HCT116 (cell line): ENCODE results near the gene LCN2. TPM values are rescaled to one million over a fixed set of nuclear protein-coding genes. Genes with fewer than 3 reads are reported as not detected.
A peak's percentile ranks its signal among the peaks of the same experiment; 100 is the strongest.

Experiments
- ATAC-seq: fragments of 200-7000 bp; cut with Tn5 transposase; 2 replicates; pipeline ENCODE4 v1.9.1; 2020; ENCODE audit warnings: mild to moderate bottlenecking, moderate library complexity
- BruUV-seq: library from RNA; stranded (reverse); fragments of 400-500 nt; replicated peaks from 2 replicates; lab custom pipeline; 2021; lab: Mats Ljungman, UMichigan
- CTCF ChIA-PET: fragments of 300-600 bp; sonication (Branson Sonifier 250); formaldehyde crosslinking; loops from one replicate; lab custom pipeline; 2021; ENCODE audit warnings: antibody characterized with exemption; lab: Charles Lee
- POLR2A ChIA-PET: fragments of 300-600, 350-600 bp; sonication (Branson Sonifier 250); formaldehyde crosslinking; loops from one replicate; lab custom pipeline; 2021; ENCODE audit warnings: antibody characterized with exemption; lab: Charles Lee
- RAD21 ChIA-PET, 2 experiments: fragments of 300-600 bp; sonication (Branson Sonifier 250); formaldehyde crosslinking; loops; one replicate each; lab custom pipeline; 2023; ENCODE audit warnings: low total read pairs in 2 of 2; ENCODE audit not compliant: uncharacterized antibody in 2 of 2, unreplicated experiment in 2 of 2, low non-redundant PET in 1 of 2; lab: Charles Lee
- DNase-seq: peaks from one replicate; pipeline ENCODE4 v3.0.0-alpha.2; 2010; ENCODE audit warnings: low read depth, low spot score
- H2AFZ ChIP-seq: fragments of 200-600 bp; shearing (Covaris generic), sonication (generic); 2 replicates; pipeline ENCODE4 v1.6.1; 2017; ENCODE audit warnings: low read depth, mixed run types, mixed read lengths, antibody characterized with exemption, low read length; ENCODE audit not compliant: poor library complexity, severe bottlenecking
- H3K27ac ChIP-seq: 2 replicates; pipeline ENCODE4 v1.5.1; 2012; ENCODE audit warnings: low read depth, low read length
- H3K27me3 ChIP-seq: fragments of 200-600 bp; sonication (generic); 2 replicates; pipeline ENCODE4 v1.6.1; 2016; ENCODE audit warnings: mixed run types, low read length, mixed read lengths; ENCODE audit not compliant: insufficient read depth
- H3K36me3 ChIP-seq, 2 experiments: fragments of 200-500 bp in 1 of 2; fragments of 200-600 bp in 1 of 2; sonication (Bioruptor generic) in 1 of 2; sonication (generic) in 1 of 2; 2 replicates each; pipeline versions ENCODE4 v1.5.1 to v1.6.1; 2014 to 2016; ENCODE audit warnings: low read length in 2 of 2, inconsistent platforms in 1 of 2, mixed read lengths in 1 of 2, mixed run types in 1 of 2; ENCODE audit not compliant: insufficient read depth in 2 of 2, control insufficient read depth in 1 of 2
- H3K4me1 ChIP-seq, 2 experiments: fragments of 200-600 bp in 1 of 2; sonication (generic) in 1 of 2; 2 replicates each; pipeline versions ENCODE4 v1.5.1 to v1.6.1; 2012 to 2017; ENCODE audit warnings: low read length in 2 of 2, inconsistent platforms in 1 of 2, mild to moderate bottlenecking in 1 of 2, mixed read lengths in 1 of 2, mixed run types in 1 of 2, moderate library complexity in 1 of 2; ENCODE audit not compliant: insufficient read depth in 2 of 2, control insufficient read depth in 1 of 2
- H3K4me2 ChIP-seq: fragments of 200-600 bp; sonication (generic); 2 replicates; pipeline ENCODE4 v1.6.1; 2017; ENCODE audit warnings: mixed run types, low read length, mixed read lengths
- H3K4me3 ChIP-seq, 2 experiments: fragments of 200-600 bp in 1 of 2; sonication (generic) in 1 of 2; replicated peaks in 1 of 2; 2 replicates each; pipeline ENCODE4 v1.5.1; 2011 to 2016; ENCODE audit warnings: low read length in 2 of 2, control low read depth in 1 of 2, low read depth in 1 of 2, mild to moderate bottlenecking in 1 of 2, mixed read lengths in 1 of 2, mixed run types in 1 of 2
- H3K79me2 ChIP-seq: fragments of 200-600 bp; sonication (generic); 2 replicates; pipeline ENCODE4 v1.6.1; 2017; ENCODE audit warnings: mild to moderate bottlenecking, mixed run types, low read length, moderate library complexity, mixed read lengths; ENCODE audit not compliant: insufficient read depth
- H3K9ac ChIP-seq: fragments of 200-600 bp; sonication (generic); 2 replicates; pipeline ENCODE4 v1.6.1; 2016; ENCODE audit warnings: low read length, mixed read lengths
- H3K9me2 ChIP-seq: fragments of 200-600 bp; sonication (generic), shearing (Covaris generic); 2 replicates; pipeline ENCODE4 v1.6.1; 2017; ENCODE audit warnings: mixed run types, mild to moderate bottlenecking, moderate library complexity; ENCODE audit not compliant: insufficient read depth
- H3K9me3 ChIP-seq, 2 experiments: fragments of 200-500 bp in 1 of 2; fragments of 200-600 bp in 1 of 2; sonication (Bioruptor generic) in 1 of 2; sonication (generic) in 1 of 2; 2 replicates each; pipeline ENCODE4 v1.6.1; 2014 to 2017; ENCODE audit warnings: low read length in 2 of 2, mixed read lengths in 2 of 2, inconsistent platforms in 1 of 2, low read depth in 1 of 2, mild to moderate bottlenecking in 1 of 2, mixed run types in 1 of 2, moderate library complexity in 1 of 2; ENCODE audit not compliant: control insufficient read depth in 1 of 2, insufficient read depth in 1 of 2
- H4K20me1 ChIP-seq: fragments of 200-600 bp; sonication (generic), shearing (Covaris generic); 2 replicates; pipeline ENCODE4 v1.6.1; 2017; ENCODE audit warnings: mixed run types, mild to moderate bottlenecking, moderate library complexity; ENCODE audit not compliant: insufficient read depth
- CEBPB ChIP-seq: IDR thresholded peaks from 2 replicates; pipeline ENCODE4 v1.6.1; 2012; ENCODE audit warnings: low read depth
- EGR1 ChIP-seq: IDR thresholded peaks from 2 replicates; pipeline ENCODE4 v1.6.1; 2012; ENCODE audit warnings: low read depth
- ELF1 ChIP-seq: IDR thresholded peaks from 2 replicates; pipeline ENCODE4 v1.6.1; 2012; ENCODE audit warnings: low read depth, borderline replicate concordance
- EZH2 ChIP-seq: fragments of 200-600 bp; sonication (generic); IDR thresholded peaks from 2 replicates; pipeline ENCODE4 v1.6.1; 2017; ENCODE audit warnings: antibody characterized with exemption, mixed run types
- FOSL1 ChIP-seq: IDR thresholded peaks from 2 replicates; pipeline ENCODE4 v1.6.1; 2012; ENCODE audit warnings: low read depth
- MAX ChIP-seq: IDR thresholded peaks from 2 replicates; pipeline ENCODE4 v1.6.1; 2012
- YY1 ChIP-seq: IDR thresholded peaks from 2 replicates; pipeline ENCODE4 v1.6.1; 2011; ENCODE audit warnings: low read length, low read depth, moderate library complexity, mild to moderate bottlenecking; ENCODE audit not compliant: insufficient replicate concordance; ENCODE audit errors: extremely low read depth
- ZBTB33 ChIP-seq: IDR thresholded peaks from 2 replicates; pipeline ENCODE4 v1.6.1; 2011; ENCODE audit warnings: mild to moderate bottlenecking, low read length, moderate library complexity; ENCODE audit not compliant: insufficient replicate concordance; ENCODE audit errors: extremely low read depth
- ZFX ChIP-seq: fragments of 450-650 bp; IDR thresholded peaks from 2 replicates; pipeline ENCODE4 v1.6.1; 2017
- ZNF274 ChIP-seq: fragments of 200-500 bp; sonication (Bioruptor generic); IDR thresholded peaks from 2 replicates; pipeline ENCODE4 v1.6.1; 2014; ENCODE audit warnings: mild to moderate bottlenecking, low read depth, low read length, inconsistent platforms
- intact Hi-C: fragments of 100-400 bp; cut with micrococcal nuclease; formaldehyde crosslinking; loops from 2 replicates; pipeline ENCODE4 v1.10.0; 2022
- total RNA-seq: library from RNA; stranded (reverse); gene quantifications from one replicate; pipeline ENCODE4 v1.2.1, GENCODE V29; 2021; ENCODE audit not compliant: unreplicated experiment
- TF ChIP-seq, protein P1 (sequence below), 3 experiments: fragments of 200-600 bp in 1 of 3; sonication (generic) in 1 of 3; IDR thresholded peaks in 2 of 3; conservative IDR thresholded peaks in 1 of 3; 2 replicates each; pipeline ENCODE4 v1.5.1; 2012 to 2017; ENCODE audit warnings: low read depth in 2 of 3, low read length in 2 of 3, antibody characterized with exemption in 1 of 3, borderline replicate concordance in 1 of 3, control low read depth in 1 of 3, mild to moderate bottlenecking in 1 of 3, mixed read lengths in 1 of 3, mixed run types in 1 of 3, moderate library complexity in 1 of 3; ENCODE audit not compliant: insufficient read depth in 1 of 3

LCN2 gene
- total RNA-seq, 1 experiment from 2014 or later, result 9.2 TPM

DNA sequence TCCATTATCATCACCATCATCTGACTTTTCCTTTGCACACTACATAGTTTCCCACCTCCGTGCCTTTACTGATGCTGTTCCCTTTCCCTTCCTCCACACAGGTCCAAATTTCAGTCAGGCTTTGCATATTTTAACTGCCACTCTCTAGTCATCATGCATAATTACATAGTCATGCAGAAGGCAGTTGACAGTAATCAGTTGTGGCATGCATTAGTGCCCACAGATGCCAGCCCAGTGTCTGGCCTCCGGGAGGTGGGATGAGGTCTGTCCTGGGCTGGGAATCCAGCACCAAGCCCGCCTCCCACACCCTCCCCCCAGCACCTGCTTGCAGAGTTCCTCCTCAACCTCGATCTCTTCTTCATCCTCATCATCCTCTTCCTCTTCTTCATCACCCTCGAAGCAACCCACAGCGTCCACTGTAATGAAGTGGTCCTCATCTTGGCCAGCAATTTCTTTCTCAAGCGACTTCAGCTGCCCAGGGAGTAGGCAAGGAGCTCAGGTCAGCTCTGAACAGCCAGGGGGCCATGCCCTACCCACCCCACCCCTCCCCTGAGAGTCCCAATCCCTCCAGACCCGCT lies 19.6 kb downstream of the LCN2 start:
- TSS peak; percentile 33 for BruUV-seq
- CTCF ChIA-PET, result interaction anchor here (0.6 kb wide), 1 partner anchor 25 kb away, joined by 3 read pairs; no protein-coding TSS in a partner anchor
- H3K9me2 ChIP-seq, result no peaks in the 10 kb centered on the region
- no peak overlapping the region for H3K9ac ChIP-seq
- H3K4me1 ChIP-seq, result no peaks in the 10 kb centered on the region; a peak in 1 of 4 replicates
- RAD21 ChIA-PET, result no interaction called here
- H3K9me3 ChIP-seq, result no peaks in the 10 kb centered on the region
- no peak overlapping the region for H3K4me2 ChIP-seq
- POLR2A ChIA-PET, result no interaction called here
- no peak for TF ChIP-seq EZH2
- no peak for TF ChIP-seq ZNF274
- no peak for TF ChIP-seq CEBPB
- TF ChIP-seq MAX, result no peak
- no peak for TF ChIP-seq ZFX
- TF ChIP-seq, protein P1, sequence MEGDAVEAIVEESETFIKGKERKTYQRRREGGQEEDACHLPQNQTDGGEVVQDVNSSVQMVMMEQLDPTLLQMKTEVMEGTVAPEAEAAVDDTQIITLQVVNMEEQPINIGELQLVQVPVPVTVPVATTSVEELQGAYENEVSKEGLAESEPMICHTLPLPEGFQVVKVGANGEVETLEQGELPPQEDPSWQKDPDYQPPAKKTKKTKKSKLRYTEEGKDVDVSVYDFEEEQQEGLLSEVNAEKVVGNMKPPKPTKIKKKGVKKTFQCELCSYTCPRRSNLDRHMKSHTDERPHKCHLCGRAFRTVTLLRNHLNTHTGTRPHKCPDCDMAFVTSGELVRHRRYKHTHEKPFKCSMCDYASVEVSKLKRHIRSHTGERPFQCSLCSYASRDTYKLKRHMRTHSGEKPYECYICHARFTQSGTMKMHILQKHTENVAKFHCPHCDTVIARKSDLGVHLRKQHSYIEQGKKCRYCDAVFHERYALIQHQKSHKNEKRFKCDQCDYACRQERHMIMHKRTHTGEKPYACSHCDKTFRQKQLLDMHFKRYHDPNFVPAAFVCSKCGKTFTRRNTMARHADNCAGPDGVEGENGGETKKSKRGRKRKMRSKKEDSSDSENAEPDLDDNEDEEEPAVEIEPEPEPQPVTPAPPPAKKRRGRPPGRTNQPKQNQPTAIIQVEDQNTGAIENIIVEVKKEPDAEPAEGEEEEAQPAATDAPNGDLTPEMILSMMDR (IDR thresholded peaks at IDR 0.05 in 2 of 3, conservative IDR thresholded peaks at IDR 0.05 in 1 of 3; ENCODE audit: borderline replicate concordance in 1 of 3, insufficient read depth in 1 of 3, low read depth in 2 of 3, low read length in 2 of 3), result no peak
- TF ChIP-seq ZBTB33, result no peak
- TF ChIP-seq EGR1, result no peak
- TF ChIP-seq FOSL1, result no peak
- TF ChIP-seq YY1, result no peak
- TF ChIP-seq ELF1, result no peak
- no peak overlapping the region for H3K27ac ChIP-seq
- no peak overlapping the region for H3K4me3 ChIP-seq
- no peaks in the 10 kb centered on the region for H3K27me3 ChIP-seq
- DNase-seq, result no peak
- H3K36me3 ChIP-seq, result peaks cover 16 to 25% of the 10 kb centered on the region in 2 experiments; a peak in 3 of 4 replicates
- no peaks in the 10 kb centered on the region for H4K20me1 ChIP-seq
- no peaks in the 10 kb centered on the region for H3K79me2 ChIP-seq
- intact Hi-C loops, result no loop called here
- H2AFZ ChIP-seq, result no peak overlapping the region
- ATAC-seq, result no peak
